Ovary (tissue), 3 donors: ENCODE results near the gene HERC4.

Source experiments
- POLR2A ChIP-seq: fragments of 450-650 bp; IDR thresholded peaks from one replicate; pipeline ENCODE4 v1.6.1; 2017; ENCODE audit warnings: antibody characterized with exemption, mild to moderate bottlenecking, moderate library complexity
- TF ChIP-seq, protein P1 (sequence below), 3 donors: fragments of 450-650 bp in 2 of 3; fragments of 200-600 bp in 1 of 3; IDR thresholded peaks; one replicate each; pipeline versions ENCODE4 v1.5.1 to v1.8.0; 2016 to 2022; ENCODE audit warnings: antibody characterized with exemption in 3 of 3, mild to moderate bottlenecking in 1 of 3
- donor health status: DM: no; HTN: no; CAD: no.

- TF ChIP-seq, protein P1, sequence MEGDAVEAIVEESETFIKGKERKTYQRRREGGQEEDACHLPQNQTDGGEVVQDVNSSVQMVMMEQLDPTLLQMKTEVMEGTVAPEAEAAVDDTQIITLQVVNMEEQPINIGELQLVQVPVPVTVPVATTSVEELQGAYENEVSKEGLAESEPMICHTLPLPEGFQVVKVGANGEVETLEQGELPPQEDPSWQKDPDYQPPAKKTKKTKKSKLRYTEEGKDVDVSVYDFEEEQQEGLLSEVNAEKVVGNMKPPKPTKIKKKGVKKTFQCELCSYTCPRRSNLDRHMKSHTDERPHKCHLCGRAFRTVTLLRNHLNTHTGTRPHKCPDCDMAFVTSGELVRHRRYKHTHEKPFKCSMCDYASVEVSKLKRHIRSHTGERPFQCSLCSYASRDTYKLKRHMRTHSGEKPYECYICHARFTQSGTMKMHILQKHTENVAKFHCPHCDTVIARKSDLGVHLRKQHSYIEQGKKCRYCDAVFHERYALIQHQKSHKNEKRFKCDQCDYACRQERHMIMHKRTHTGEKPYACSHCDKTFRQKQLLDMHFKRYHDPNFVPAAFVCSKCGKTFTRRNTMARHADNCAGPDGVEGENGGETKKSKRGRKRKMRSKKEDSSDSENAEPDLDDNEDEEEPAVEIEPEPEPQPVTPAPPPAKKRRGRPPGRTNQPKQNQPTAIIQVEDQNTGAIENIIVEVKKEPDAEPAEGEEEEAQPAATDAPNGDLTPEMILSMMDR (IDR thresholded peaks at IDR 0.05) = no peak
- TF ChIP-seq POLR2A = no peak
These were observed 148.1 kb downstream of the HERC4 start for GRCh38 chr10:67926951-67927350.
